CD14-positive monocyte (primary cell): Measurements from ENCODE around the gene IZUMO1R. TPM values are rescaled to one million over a fixed set of nuclear protein-coding genes. Genes with fewer than 3 reads are reported as not detected.
"Not testable (repeated sequence)": the region's sequence is repeated elsewhere in the genome, so short reads cannot be mapped to it uniquely, and the experiment has no call there.

Experiments
- DNase-seq, 3 donors: peaks; one replicate each; pipeline ENCODE4 v3.0.0-alpha.2; 2011 to 2022
- H2AFZ ChIP-seq: 2 replicates; pipeline ENCODE4 v1.6.0; 2012; ENCODE audit warnings: mild to moderate bottlenecking, low read depth, low read length, inconsistent platforms; ENCODE audit not compliant: insufficient read depth, poor library complexity, severe bottlenecking
- H3K27ac ChIP-seq, 2 donors: 1 replicate in 1 of 2; 2 replicates in 1 of 2; pipeline ENCODE4 v1.5.1; 2012 to 2013; ENCODE audit warnings: low read length in 2 of 2, control low read depth in 1 of 2, inconsistent platforms in 1 of 2, low read depth in 1 of 2, mild to moderate bottlenecking in 1 of 2
- H3K27me3 ChIP-seq, 2 donors: one replicate each; pipeline versions ENCODE4 v1.6.0 to v1.6.1; 2011 to 2013; ENCODE audit warnings: low read length in 2 of 2; ENCODE audit not compliant: control insufficient read depth in 2 of 2, insufficient read depth in 2 of 2
- H3K36me3 ChIP-seq, 2 donors: replicated peaks in 1 of 2; 1 replicate in 1 of 2; 2 replicates in 1 of 2; pipeline versions ENCODE4 v1.5.1 to v1.6.1; 2012 to 2013; ENCODE audit warnings: low read length in 2 of 2, control low read depth in 1 of 2, inconsistent platforms in 1 of 2, mild to moderate bottlenecking in 1 of 2; ENCODE audit not compliant: insufficient read depth in 2 of 2, control insufficient read depth in 1 of 2
- H3K4me1 ChIP-seq, 2 donors: 1 replicate in 1 of 2; 2 replicates in 1 of 2; pipeline versions ENCODE4 v1.5.1 to v1.6.1; 2012 to 2013; ENCODE audit warnings: low read length in 2 of 2, control low read depth in 1 of 2, inconsistent platforms in 1 of 2, mild to moderate bottlenecking in 1 of 2, moderate library complexity in 1 of 2; ENCODE audit not compliant: insufficient read depth in 2 of 2, control insufficient read depth in 1 of 2
- H3K4me2 ChIP-seq: replicated peaks from 2 replicates; pipeline ENCODE3; 2012; ENCODE audit warnings: low read length, moderate library complexity, mild to moderate bottlenecking; ENCODE audit not compliant: poor library complexity, severe bottlenecking; ENCODE audit errors: extremely low read depth
- H3K4me3 ChIP-seq, 3 experiments: fragments of 200-600 bp in 1 of 3; sonication (generic) in 1 of 3; replicated peaks in 1 of 3; 1 replicate in 2 of 3; 2 replicates in 1 of 3; pipeline ENCODE4 v1.5.1; 2011 to 2013; ENCODE audit warnings: low read length in 3 of 3, mild to moderate bottlenecking in 3 of 3, control low read depth in 2 of 3, low read depth in 2 of 3, inconsistent platforms in 1 of 3, moderate library complexity in 1 of 3
- H3K79me2 ChIP-seq: 2 replicates; pipeline ENCODE4 v1.6.0; 2012; ENCODE audit warnings: mild to moderate bottlenecking, control low read depth, inconsistent platforms, low read length, moderate library complexity; ENCODE audit not compliant: insufficient read depth
- H3K9ac ChIP-seq: 2 replicates; pipeline ENCODE4 v1.6.0; 2017; ENCODE audit warnings: low read length, mild to moderate bottlenecking; ENCODE audit not compliant: insufficient read depth, poor library complexity, severe bottlenecking
- H3K9me3 ChIP-seq, 2 donors: replicated peaks in 1 of 2; 1 replicate in 1 of 2; 2 replicates in 1 of 2; pipeline versions ENCODE4 v1.5.1 to v1.6.1; 2012 to 2013; ENCODE audit warnings: low read length in 2 of 2, control low read depth in 1 of 2; ENCODE audit not compliant: control insufficient read depth in 1 of 2, insufficient read depth in 1 of 2
- H4K20me1 ChIP-seq: 2 replicates; pipeline ENCODE4 v1.6.0; 2012; ENCODE audit warnings: mild to moderate bottlenecking, low read length, control low read depth, moderate library complexity; ENCODE audit not compliant: insufficient read depth
- H3K27ac Mint-ChIP-seq, 7 donors: one replicate each; pipeline ENCODE4 v1.8.0; 2020; ENCODE audit warnings: mild to moderate bottlenecking in 7 of 7, mixed read lengths in 7 of 7, moderate library complexity in 6 of 7, inconsistent platforms in 2 of 7
- H3K27me3 Mint-ChIP-seq, 3 donors: one replicate each; pipeline ENCODE4 v1.8.0; 2021 to 2022; ENCODE audit warnings: low read depth in 3 of 3, mild to moderate bottlenecking in 3 of 3, mixed read lengths in 3 of 3, moderate library complexity in 3 of 3, inconsistent platforms in 1 of 3
- H3K36me3 Mint-ChIP-seq, 2 donors: one replicate each; pipeline ENCODE4 v1.8.0; 2020; ENCODE audit warnings: mixed read lengths in 2 of 2, inconsistent platforms in 1 of 2, mild to moderate bottlenecking in 1 of 2
- H3K4me1 Mint-ChIP-seq: one replicate; pipeline ENCODE4 v1.8.0; 2020; ENCODE audit warnings: mild to moderate bottlenecking, mixed read lengths
- H3K4me3 Mint-ChIP-seq, 2 donors: one replicate each; pipeline ENCODE4 v1.8.0; 2020; ENCODE audit warnings: mild to moderate bottlenecking in 2 of 2, mixed read lengths in 2 of 2, moderate library complexity in 1 of 2
- H3K9me3 Mint-ChIP-seq, 7 donors: one replicate each; pipeline ENCODE4 v1.8.0; 2020 to 2022; ENCODE audit warnings: mixed read lengths in 7 of 7, mild to moderate bottlenecking in 6 of 7, moderate library complexity in 6 of 7, inconsistent platforms in 2 of 7
- WGBS: methylation state at CpG from one replicate; pipeline ENCODE4 v1.1.5; 2013; ENCODE audit warnings: missing lambda C conversion rate; ENCODE audit not compliant: insufficient coverage; 5-methylcytosine and 5-hydroxymethylcytosine counted together
- intact Hi-C, 2 donors: fragments of 100-400 bp; cut with micrococcal nuclease; formaldehyde crosslinking; loops; one replicate each; pipeline versions ENCODE4 v1.15.0 to v1.15.1; 2023
- polyA plus RNA-seq, 3 donors: library from polyadenylated mRNA; depleted of rRNA in 1 of 3; unstranded in 2 of 3; stranded (reverse) in 1 of 3; fragments of 300-500 nt in 2 of 3; fragments of >200 nt in 1 of 3; fragmentation: Illumina TruSeq in 2 of 3; gene quantifications; 1 replicate in 2 of 3; 2 replicates in 1 of 3; pipeline ENCODE4 v1.2.3, GENCODE V29; 2012 to 2021
- TF ChIP-seq, protein P1 (sequence below): fragments of 200-600 bp; IDR thresholded peaks from one replicate; pipeline ENCODE4 v1.8.0; 2022; ENCODE audit warnings: antibody characterized with exemption, mild to moderate bottlenecking

The IZUMO1R gene
- polyA plus RNA-seq, 3 donors: not detected

- Mint-ChIP-seq H3K36me3 (no peaks in the 10 kb centered on the region), H3K27me3 (peaks cover 1 to 5% (median 4%) of the 10 kb centered on the region in 3 donors), H3K4me3 (no peak overlapping the region), H3K4me1 (no peaks in the 10 kb centered on the region), H3K9me3 (peaks cover 2 to 18% (median 3%) of the 10 kb centered on the region in 7 donors), H3K27ac (no peak overlapping the region)
- H3K27me3 ChIP-seq: no peaks in the 10 kb centered on the region
- intact Hi-C loops: no loop called here
- TF ChIP-seq, protein P1, sequence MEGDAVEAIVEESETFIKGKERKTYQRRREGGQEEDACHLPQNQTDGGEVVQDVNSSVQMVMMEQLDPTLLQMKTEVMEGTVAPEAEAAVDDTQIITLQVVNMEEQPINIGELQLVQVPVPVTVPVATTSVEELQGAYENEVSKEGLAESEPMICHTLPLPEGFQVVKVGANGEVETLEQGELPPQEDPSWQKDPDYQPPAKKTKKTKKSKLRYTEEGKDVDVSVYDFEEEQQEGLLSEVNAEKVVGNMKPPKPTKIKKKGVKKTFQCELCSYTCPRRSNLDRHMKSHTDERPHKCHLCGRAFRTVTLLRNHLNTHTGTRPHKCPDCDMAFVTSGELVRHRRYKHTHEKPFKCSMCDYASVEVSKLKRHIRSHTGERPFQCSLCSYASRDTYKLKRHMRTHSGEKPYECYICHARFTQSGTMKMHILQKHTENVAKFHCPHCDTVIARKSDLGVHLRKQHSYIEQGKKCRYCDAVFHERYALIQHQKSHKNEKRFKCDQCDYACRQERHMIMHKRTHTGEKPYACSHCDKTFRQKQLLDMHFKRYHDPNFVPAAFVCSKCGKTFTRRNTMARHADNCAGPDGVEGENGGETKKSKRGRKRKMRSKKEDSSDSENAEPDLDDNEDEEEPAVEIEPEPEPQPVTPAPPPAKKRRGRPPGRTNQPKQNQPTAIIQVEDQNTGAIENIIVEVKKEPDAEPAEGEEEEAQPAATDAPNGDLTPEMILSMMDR: no peak
- H3K4me3 ChIP-seq: no peak overlapping the region
- DNase-seq: no peak
- H3K4me1 ChIP-seq: no peaks in the 10 kb centered on the region
- H3K9ac ChIP-seq: no peak overlapping the region
- H2AFZ ChIP-seq: no peak overlapping the region
- no peak overlapping the region for H3K4me2 ChIP-seq
- H3K9me3 ChIP-seq: no peaks in the 10 kb centered on the region
- H3K36me3 ChIP-seq: no peaks in the 10 kb centered on the region
- H3K79me2 ChIP-seq: no peaks in the 10 kb centered on the region
- no peaks in the 10 kb centered on the region for H4K20me1 ChIP-seq
- H3K27ac ChIP-seq: no peak overlapping the region
- no CpG with 5 or more reads among the region's 1 CpG for WGBS
Measured at GRCh38 chr11:94343495-94343894, 39.1 kb downstream of the IZUMO1R start.

DNA sequence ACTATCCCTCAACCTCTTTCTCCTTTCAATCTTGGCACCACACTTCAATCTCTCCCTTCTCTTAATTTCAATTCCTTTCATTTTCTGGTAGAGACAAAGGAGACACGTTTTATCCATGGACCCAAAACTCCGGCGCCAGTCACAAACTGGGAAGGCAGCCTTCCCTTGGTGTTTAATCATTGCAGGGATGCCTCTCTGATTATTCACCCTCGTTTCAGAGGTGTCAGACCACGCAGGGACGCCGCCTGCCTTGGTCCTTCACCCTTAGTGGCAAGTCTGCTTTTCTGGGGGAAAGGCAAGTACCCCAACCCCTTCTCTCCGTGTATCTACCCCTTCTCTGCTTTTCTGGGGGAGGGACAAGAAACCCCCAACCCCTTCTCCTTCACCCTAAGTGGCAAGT lies 41.9 kb downstream of the IZUMO1R start:
- H3K4me2 ChIP-seq, H3K27me3 Mint-ChIP-seq, H3K4me1 ChIP-seq, H3K9me3 ChIP-seq, H3K36me3 ChIP-seq, H3K79me2 ChIP-seq, H3K27ac Mint-ChIP-seq, H3K9ac ChIP-seq, H3K36me3 Mint-ChIP-seq, H2AFZ ChIP-seq, H3K4me1 Mint-ChIP-seq, H3K27ac ChIP-seq, H4K20me1 ChIP-seq, H3K27me3 ChIP-seq, H3K4me3 Mint-ChIP-seq, H3K4me3 ChIP-seq, intact Hi-C loops, DNase-seq: not testable (repeated sequence)
- WGBS: 89% methylated on average over 3 of the region's 8 CpGs
- peaks cover 1 to 18% (median 4%) of the 10 kb centered on the region in 7 donors for H3K9me3 Mint-ChIP-seq

- H3K79me2 ChIP-seq, H3K4me2 ChIP-seq, H3K36me3 ChIP-seq, H3K4me1 ChIP-seq, H3K4me3 Mint-ChIP-seq, H3K27me3 Mint-ChIP-seq, H3K36me3 Mint-ChIP-seq, intact Hi-C loops, H3K9ac ChIP-seq, H3K27ac Mint-ChIP-seq, H3K27ac ChIP-seq, DNase-seq, H3K4me3 ChIP-seq, H3K9me3 ChIP-seq, H3K27me3 ChIP-seq, H2AFZ ChIP-seq, H4K20me1 ChIP-seq, H3K4me1 Mint-ChIP-seq: not testable (repeated sequence)
- H3K9me3 Mint-ChIP-seq: peaks cover 1 to 12% (median 5%) of the 10 kb centered on the region in 7 donors
- 100% methylated on average over 3 of the region's 10 CpGs for WGBS
Measured at GRCh38 chr11:94350850-94351563, 46.6 kb downstream of the IZUMO1R start.
